ENCODE measurements around the gene UGT1A4.
"Not testable (repeated sequence)": the region's sequence is repeated elsewhere in the genome, so short reads cannot be mapped to it uniquely, and the experiment has no call there.

The UGT1A4 gene

DNA sequence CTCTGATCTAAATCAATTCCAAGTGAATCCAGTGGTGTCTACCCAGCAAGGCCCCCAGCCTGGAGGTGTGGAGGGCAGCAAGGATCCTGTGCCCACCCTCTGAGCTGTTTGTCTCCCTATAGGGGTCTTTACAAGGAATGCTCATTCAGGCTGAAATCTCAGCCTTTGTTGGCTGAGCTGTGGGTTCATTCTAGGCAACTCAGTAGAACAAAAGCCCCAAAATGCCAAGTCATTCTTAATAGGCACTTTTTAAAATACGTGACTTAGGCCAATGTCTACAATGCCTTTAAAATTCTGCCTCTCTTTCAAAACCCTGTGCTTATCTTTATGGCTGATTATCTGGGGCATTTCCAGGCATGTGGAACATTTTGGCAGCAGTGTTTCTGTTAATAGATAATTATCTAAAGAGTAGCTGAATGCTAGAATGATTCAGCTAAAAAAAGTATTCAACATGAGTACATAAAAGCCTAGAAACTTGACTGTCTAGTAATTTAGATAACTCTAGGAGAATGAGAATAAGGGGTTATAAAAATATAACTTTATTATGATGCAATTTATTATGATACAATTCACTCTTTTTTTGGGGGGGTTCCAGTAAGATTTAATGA, 18.4 kb upstream of the UGT1A4 start:
- no peak for DNase-seq

DNA sequence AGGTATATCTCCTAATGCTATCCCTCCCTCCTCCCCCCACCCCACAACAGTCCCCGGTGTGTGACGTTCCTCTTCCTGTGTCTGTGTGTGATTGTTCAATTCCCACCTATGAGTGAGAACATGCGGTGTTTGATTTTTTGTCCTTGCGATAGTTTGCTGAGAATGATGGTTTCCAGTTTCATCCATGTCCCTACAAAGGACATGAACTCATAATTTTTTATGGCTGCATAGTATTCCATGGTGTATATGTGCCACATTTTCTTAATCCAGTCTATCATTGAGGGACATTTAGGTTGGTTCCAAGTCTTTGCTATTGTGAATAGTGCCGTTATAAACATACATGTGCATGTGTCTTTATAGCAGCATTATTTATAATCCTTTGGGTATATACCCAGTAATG, 17.7 kb upstream of the UGT1A4 start:
- DNase-seq, result not testable (repeated sequence)

DNA sequence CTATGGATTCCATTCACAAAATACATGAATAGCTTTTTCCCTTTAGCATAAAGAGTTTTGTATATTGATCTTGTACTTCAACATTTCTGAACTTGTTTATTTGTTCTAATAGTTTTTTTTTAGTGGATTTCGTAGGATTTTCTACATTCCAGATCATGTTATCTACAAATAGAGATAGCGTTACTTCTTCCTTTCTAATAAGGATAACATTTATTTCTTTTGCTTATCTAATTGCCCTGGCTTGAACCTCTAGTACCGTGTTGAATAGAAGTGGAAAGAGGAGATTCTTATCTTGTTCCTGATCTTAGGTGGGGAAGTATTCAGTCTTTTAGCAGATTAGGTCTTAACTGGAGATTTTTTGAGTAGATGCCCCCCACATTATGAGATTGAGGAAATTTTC, 16.3 kb upstream of the UGT1A4 start:
- no peak for DNase-seq

DNA sequence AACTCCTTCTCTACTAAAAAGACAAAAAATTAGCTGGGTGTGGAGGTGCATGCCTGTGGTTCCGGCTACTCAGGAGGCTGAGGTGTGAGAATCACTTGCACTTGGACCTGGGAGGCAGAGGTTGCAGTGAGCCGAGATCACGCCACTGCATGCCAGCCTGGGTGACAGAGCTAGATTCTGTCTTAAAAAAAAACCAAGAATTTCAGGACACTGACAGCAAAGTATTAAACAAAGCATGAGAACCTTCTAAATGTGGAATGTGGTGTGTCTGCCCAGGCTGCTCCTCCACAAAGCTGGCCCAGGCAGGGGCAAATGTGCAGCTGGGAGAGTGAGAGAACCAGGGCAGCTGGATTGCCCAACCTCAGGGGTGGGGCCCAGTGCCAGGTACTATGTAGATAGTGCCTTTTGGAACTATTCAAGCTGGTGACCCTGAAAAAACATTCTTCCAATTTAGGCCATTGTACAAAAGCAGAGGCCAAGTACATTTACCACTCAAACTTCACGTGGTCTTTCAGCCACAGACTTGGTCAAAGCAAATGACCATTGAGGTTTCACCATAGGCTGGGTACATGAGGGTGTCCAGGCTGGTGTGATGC, 12.5 kb upstream of the UGT1A4 start:
- DNase-seq, result no peak

DNA sequence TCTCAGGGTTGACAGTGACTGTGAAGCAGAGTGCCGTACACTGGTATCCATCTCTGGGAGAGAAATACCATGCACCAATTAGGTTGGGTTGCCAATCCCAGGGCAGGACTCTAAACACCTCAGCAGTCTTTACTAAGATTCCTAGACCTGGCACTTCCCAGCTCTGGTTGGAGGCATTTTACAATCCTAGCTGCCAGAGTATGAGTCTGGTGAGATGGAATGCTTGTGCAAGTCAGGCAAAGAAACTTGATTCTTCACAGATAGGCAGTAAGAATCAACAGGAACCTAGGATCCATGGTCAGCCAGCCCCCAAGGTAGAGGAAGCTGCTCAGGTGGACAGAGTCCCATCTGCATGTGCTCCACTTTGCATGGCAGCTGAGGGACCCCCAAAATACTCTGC, 11.8 kb upstream of the UGT1A4 start:
- no peak for DNase-seq

DNA sequence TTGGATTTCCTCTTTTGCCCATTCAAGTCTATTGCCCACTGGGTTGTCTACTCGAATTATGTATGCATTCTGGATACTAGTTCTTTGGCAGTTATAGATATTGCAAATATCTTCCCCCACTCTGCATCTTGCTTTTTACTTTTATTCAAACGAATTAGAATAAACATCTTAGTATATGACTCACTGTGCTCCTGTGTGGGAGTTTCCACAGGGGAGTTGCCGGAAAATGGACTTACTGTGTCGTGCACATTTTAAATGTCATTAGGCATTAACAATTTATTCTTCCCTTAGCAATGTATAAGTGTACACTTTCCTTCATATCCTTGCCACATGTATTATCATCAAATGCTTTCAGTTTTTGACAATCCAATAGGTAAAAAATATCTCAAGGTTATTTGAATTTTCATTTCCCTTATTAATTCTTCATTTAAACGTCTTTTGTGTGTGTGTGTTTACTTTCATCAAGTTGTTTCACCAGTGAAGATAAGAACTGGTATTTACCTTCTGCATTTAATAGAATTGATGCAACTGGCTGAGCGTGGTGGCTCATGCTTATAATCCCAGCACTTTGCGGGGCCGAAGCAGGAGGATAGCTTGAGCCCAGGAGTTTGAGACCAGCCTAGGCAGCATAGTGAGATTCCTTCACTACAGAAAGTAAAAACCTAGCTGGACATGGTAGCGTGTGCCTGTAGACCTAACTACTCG, 10.4 kb upstream of the UGT1A4 start:
- no peak for DNase-seq

DNA sequence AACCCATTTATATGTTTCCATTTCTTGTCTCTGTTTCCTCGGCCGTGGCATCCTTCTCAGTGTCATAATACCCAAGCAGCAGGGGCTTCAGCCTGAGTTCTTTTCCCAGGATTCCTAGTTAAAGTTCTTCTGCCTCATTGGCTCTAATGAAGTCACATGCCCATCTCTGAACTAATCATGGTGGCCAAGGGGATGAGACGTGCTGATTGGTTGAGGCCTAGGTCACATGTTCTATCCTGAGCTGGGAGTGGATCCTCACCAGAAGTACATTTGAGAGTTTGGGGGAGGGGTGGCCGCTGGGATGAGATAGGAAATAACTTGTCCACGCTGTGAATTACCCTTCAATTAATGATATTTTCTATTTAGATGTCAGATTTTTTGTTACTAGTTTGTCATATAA, 9.6 kb upstream of the UGT1A4 start:
- DNase-seq, result no peak

DNA sequence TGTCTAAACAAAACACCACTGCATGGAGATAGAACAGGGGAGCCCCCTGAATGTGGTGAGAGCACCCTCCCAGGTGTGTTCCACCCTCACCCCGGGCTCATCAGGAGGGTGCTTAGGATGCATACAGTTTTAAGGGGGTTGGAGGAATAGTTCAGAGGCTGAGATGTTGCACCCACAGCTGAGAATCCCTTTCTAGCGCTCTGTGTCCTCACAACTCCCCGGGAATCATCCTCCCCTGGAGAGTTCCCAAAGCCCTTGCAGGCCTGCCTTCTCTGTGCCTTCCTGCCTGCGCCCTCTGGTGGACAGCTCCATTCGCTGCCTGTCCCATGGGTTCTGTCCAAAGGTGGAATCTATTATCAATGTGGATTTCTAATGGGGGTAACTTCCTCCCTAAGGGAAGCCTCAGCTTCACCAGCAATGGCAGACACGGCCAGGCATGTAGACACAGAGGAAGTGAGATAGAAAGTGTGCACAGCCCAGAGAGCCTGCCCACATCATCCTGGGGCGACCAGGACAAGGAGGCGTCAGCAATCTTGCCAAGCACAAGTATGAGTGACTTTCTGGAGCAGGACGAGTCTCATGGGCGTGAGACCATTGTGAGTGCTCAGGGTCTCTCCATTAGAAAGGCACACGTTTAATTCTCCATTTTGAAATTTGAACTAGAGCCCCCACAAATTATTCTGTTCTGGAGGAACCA, 7.1 kb upstream of the UGT1A4 start:
- DNase-seq, result peak; percentile 83

DNA sequence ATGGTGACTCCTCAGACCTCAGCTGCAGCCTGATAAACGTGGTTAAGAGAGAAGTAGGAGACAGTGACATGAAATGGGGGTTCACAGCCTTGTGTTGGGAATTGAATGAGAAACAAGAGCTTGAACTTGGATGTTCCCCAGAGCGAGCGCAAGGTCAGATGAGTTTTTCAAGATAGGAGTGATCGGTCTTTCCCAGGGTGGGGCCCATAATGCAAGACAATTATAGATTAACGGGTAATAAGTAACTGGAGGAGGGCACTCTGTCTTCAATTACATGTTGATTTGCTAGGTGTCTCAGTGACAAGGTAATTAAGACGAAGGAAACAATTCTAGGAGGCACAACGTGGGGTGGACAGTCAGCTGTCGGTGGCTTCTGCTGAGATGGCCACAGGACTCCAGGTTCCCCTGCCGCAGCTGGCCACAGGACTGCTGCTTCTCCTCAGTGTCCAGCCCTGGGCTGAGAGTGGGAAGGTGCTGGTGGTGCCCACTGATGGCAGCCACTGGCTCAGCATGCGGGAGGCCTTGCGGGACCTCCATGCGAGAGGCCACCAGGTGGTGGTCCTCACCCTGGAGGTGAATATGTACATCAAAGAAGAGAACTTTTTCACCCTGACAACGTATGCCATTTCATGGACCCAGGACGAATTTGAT, 5.8 kb upstream of the UGT1A4 start, which contains the start of gene UGT1A5:
TSS of gene UGT1A5 (plus strand) at position 297 of the 651 bp plus-strand sequence. CDS start at position 382, 85 bp downstream.
- DNase-seq, result no peak

DNA sequence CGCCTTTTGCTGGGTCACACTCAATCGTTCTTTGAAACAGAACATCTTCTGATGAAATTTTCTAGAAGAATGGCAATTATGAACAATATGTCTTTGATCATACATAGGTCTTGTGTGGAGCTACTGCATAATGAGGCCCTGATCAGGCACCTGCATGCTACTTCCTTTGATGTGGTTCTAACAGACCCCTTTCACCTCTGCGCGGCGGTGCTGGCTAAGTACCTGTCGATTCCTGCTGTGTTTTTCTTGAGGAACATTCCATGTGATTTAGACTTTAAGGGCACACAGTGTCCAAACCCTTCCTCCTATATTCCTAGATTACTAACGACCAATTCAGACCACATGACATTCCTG, 5.3 kb upstream of the UGT1A4 start:
- no peak for DNase-seq

DNA sequence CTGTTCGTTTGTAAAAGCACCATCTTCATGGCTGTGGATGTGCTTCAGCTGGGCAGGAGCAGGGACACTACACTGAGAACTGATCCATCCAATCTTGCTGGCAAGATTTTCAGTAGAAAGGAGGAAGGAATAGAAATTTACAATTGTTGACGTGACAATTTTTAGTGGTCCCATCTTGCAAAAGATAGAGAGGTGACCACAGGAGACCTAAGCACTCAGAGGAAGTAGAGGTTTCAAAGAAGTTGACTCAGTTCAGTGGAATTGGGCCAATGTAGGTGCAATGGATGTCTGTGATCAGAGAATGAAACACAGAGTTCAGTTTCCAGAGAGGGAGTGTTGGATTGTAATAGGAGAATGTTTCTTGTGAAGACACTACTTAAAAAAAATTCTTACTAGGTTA, 4.4 kb upstream of the UGT1A4 start:
- no peak for DNase-seq

DNA sequence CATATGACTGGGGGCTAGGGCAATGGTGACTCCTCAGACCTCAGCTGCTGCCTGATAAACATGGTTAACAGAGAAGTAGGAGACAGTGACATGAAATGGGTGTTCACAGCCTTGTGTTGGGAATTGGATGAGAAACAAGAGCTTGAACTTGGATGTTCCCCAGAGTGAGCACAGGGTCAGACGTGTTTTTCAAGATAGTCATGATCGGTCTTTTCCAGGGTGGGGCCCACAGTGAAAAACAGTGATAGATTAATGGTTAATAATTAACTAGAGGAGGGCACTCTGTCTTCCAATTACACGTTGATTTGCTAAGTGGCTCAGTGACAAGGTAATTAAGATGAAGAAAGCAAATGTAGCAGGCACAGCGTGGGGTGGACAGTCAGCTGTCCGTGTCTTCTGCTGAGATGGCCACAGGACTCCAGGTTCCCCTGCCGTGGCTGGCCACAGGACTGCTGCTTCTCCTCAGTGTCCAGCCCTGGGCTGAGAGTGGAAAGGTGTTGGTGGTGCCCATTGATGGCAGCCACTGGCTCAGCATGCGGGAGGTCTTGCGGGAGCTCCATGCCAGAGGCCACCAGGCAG, 10.3 kb downstream of the UGT1A4 start, which contains the start of gene UGT1A3:
TSS of gene UGT1A3 (plus strand) at position 320 of the 579 bp plus-strand sequence. CDS start at position 405, 85 bp downstream.
- DNase-seq, result no peak

DNA sequence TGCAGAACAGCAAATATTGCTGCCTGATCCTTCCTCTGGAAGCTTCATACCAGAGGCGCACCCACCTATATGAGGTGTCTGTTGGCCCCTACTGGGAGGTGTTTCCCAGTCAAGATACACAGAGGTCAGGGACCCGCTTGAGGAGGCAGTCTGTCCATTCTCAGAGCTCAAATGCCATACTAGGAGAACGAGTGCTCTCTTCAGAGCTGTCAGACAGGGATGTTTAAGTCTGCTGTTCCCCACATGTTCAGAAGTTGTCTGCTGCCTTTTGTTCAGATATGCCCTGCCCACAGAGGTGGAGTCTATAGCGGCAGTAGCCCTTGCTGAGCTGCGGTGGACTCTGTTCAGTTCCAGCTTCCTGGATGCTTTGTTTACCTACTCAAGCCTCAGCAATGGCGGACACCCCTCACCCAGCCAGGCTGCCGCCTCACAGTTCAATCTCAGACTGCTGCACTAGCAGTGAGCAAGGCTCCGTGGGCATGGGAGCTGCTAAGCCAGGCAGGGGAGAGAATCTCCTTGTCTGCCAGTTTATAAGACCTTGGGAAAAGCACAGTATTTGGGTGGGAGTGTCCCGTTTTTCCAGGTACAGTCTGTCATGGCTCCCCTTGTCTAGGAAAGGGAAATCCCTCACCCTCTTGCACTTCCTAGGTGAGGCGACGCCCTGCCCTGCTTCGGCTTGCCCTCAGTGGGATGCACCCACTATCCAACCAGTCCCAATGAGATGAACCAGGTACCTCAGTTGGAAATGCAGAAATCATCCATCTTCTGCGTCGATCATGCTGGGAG, 18.5 kb downstream of the UGT1A4 start:
- DNase-seq, result peak; percentile 33

DNA sequence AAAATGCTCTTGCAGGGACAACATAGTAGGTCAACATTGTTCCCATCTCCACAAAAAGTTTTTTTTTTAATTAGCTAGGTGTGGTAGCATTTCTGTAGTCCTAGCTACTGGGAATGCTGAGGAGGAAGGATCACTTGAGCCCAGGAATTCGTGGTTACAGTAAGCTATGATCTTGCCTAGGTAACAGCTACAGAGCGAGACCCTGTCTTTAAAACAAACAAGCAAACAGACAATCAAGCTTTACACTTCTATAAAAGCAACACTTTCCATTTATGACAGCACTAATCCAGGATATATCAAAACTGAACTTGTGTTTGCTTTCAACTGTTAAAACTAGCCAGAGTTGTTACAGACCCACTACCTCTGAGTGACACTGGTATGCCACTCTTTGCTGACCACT, 22.3 kb downstream of the UGT1A4 start:
- no peak for DNase-seq

DNA sequence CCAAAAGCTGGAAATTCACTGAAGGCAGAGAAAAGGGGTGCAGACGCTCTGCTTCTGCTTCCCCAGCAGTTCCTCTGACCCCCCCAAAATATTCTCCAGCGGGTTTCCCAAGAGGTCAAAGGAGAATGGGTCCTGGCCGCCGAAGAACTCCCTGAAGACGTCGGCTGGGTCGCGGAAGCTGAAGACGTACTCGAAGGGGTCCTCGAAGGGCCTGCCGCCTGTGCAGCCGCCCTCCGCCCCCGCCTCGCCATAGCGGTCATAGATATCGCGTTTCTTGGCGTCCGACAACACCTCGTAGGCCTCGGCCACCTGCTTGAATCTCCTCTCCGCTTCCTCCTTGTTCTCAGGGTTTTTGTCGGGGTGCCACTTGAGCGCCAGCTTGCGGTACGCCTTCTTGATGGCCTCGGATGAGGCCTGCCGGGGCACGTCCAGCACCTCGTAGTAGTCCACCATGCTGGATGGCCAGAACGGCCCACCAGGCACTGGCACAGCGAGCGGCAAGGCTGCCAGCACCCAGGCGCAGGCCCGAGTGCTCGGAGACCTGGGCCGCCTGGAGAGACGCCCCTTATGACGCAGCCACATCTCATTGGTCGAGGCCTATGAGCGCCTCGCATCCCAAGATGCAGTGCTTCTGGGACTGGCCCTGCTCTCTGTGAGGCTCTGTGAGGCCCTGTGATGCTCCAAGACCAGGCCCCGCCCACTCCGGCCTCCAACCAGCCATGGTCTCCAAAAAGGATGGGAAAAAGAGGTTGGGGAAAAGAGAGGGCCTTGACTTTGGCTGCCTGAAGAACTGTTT, 25.1 kb downstream of the UGT1A4 start:
- DNase-seq, result no peak

DNA sequence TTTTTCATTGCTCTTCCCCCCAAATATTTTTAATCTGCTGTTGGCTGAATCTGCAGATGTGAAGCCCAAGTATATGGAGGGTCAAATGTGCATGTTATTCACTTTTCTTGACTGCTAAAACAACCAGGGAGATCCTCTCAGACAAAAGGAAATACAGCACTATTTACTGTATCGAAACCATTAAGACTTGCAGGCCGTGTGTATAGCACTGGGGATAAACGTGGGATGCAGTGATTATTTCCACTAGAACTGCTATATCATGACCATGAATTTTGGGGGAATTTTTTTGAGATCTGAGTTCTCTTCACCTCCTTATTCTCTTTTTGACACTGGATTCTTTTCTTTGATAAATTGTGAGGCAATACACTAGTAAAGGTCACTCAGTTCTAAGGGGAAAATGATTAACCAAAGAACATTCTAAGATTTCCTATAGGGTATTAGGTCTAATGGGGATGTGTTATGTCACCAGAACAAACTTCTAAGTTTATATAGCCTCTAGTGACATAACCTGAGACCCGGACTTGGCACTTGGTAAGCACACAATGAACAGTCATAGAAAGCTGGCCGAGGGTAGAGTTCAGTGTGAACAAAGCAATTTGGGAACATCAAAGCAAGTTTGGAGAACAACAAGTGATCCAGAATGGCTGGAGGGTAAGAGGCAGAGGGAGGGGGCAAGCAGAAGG, 26.7 kb downstream of the UGT1A4 start:
- DNase-seq, result no peak

DNA sequence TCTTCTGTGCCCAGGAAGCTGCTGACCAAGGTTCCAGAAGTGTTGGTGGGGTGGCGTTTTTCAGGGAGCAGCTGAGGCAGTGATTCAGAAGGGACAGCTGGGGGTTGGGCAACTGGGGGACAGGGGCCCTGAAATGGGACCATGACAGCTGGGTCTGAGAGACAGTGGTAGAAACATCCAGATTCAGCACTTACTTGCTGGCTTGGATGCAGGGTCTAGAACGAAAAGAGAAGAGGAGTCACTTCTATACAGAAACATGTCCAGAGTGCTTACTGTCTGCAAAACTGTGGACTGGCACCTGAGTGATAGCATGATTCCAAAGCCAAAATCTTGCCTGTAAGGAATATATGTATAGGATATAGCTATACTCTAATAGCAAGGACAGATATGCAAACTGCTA, 27.3 kb downstream of the UGT1A4 start:
- not testable (repeated sequence) for DNase-seq

DNA sequence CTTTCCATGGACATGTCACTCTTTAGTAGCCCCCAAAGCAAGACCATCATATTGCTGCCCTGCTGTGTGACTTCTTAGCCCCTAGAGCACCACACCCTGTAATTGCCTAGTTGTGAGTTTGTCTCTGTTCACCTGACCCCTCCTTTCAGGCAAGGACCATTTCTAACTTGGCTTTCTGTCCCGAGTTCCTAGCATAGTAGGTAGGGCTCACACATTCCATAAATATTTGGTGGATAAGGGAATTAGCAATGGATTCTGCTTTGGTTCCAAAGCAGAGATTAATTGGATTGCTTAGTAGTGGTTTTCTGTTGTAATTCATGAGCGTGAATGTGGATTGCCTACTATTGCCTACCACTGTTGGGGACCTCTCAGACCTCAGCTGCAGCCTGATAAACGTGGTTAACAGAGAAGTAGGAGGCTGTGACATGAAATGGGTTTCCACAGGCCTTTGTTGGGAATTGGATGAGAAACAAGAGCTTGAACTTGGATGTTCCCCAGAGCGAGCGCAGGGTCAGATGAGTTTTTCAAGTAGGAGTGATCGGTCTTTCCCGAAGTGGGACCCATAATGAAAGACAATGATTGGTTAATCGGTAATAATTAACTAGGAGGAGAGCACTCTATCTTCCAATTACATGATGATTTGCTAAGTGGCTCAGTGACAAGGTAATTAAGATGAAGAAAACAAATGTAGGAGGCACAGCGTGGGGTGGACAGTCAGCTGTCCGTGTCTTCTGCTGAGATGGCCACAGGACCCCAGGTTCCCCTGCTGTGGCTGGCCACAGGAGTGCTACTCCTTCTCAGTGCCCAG, 28.1 kb downstream of the UGT1A4 start:
- no peak for DNase-seq

DNA sequence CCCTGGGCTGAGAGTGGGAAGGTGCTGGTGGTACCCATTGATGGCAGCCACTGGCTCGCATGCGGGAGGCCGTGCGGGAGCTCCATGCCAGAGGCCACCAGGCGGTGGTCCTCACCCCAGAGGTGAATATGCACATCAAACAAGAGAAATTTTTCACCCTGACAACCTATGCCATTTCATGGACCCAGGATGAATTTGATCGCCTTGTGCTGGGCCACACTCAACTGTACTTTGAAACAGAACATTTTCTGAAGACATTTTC, 28.7 kb downstream of the UGT1A4 start:
- no peak for DNase-seq

DNA sequence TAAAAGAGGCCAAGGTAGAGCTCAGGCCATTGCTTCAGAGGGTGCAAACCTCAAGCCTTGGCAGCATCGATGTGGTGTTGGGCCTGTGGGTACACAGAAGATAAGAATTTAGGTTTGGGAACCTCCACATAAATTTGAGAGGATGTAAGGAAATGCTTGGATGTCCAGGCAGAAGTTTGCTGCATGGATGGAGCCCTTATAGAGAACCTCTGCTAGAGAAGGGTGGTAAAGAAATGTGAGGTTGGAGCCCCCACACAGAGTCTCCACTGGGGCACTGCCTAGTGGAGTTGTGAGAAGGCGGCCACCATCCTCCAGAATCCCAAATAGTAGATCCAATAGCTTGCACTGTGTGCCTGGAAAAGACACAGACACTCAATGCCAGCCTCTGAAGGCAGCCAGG, 32.2 kb downstream of the UGT1A4 start:
- DNase-seq, result not testable (repeated sequence)
